Muscle layer of duodenum (tissue), 2 donors: ENCODE data around the gene PRKD1.

Source experiments
- H3K27ac ChIP-seq: one replicate; pipeline ENCODE4 v1.7.0; 2013; ENCODE audit warnings: mild to moderate bottlenecking, low read length
- H3K27me3 ChIP-seq: one replicate; pipeline ENCODE4 v1.7.0; 2013; ENCODE audit warnings: low read depth, mild to moderate bottlenecking, control low read depth, low read length
- H3K36me3 ChIP-seq, 2 donors: one replicate each; pipeline ENCODE4 v1.7.0; 2013; ENCODE audit warnings: low read length in 2 of 2, control low read depth in 1 of 2, mild to moderate bottlenecking in 1 of 2; ENCODE audit not compliant: insufficient read depth in 2 of 2, control insufficient read depth in 1 of 2
- H3K4me1 ChIP-seq, 2 donors: one replicate each; pipeline ENCODE4 v1.7.0; 2013; ENCODE audit warnings: low read length in 2 of 2, mild to moderate bottlenecking in 2 of 2, control low read depth in 1 of 2, moderate library complexity in 1 of 2; ENCODE audit not compliant: insufficient read depth in 2 of 2, control insufficient read depth in 1 of 2
- H3K4me3 ChIP-seq, 2 donors: one replicate each; pipeline ENCODE4 v1.7.0; 2013; ENCODE audit warnings: low read length in 2 of 2, low read depth in 1 of 2, mild to moderate bottlenecking in 1 of 2
- H3K9me3 ChIP-seq, 2 donors: one replicate each; pipeline ENCODE4 v1.7.0; 2013; ENCODE audit warnings: low read length in 2 of 2, control low read depth in 1 of 2, mild to moderate bottlenecking in 1 of 2; ENCODE audit not compliant: control insufficient read depth in 1 of 2
- donor health status: healthy.

PRKD1 gene

DNA sequence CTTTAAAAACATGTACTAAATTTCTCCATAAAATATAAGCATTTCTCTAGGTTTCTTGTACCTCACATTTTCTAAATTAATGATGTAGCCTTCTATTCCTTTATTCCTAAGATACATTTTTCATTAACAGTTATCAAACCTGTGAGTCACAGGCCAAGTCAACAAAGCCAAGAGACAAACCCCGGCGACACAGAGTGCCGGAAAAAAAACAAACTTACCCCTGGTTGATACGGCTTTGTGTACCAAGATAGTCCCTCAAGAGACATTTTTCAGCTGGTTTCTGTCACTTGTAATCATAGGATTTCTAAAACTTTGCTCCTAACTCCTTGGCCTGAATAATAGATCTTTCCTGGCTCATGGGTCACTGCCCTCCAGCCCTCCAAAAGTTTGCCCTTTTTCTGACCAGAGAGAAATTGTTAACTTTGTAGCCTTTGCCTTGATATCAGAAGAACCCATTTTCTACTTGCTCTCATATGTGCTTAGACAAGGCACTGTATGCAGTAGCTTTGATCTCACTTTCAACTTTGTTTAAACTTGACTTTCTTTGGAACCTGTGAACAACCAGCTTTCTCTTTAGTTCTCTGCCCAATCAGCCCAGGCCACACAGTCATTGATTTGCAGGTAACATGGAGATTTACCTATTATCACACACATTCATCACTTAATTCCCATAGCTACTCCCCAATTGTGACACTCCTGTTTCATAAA is 172.2 kb downstream of the PRKD1 start:
- H3K4me3 ChIP-seq: no peak overlapping the region
- H3K27me3 ChIP-seq: no peaks in the 10 kb centered on the region
- no peaks in the 10 kb centered on the region for H3K36me3 ChIP-seq
- H3K27ac ChIP-seq: no peak overlapping the region
- no peaks in the 10 kb centered on the region for H3K9me3 ChIP-seq
- H3K4me1 ChIP-seq: no peaks in the 10 kb centered on the region

DNA sequence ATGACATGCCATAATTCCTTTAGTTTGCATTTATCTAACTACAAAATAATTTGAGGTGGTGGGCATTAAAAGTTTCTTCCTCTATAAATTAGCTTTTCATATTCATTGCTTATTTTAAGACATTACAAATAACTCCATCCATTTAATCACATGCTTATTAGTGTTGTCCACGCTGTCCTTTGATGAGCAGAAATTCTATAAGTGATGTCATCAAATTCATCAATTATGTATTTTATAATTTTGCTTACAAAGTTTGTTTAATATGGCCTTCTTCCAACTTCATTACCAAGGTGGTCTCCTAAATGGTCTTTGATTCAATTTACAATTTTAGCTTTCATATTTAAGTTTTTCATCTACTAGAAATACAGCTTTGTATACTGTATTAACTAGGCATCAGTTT is 173.5 kb downstream of the PRKD1 start:
- no peaks in the 10 kb centered on the region for H3K4me1 ChIP-seq
- H3K4me3 ChIP-seq: no peak overlapping the region
- no peaks in the 10 kb centered on the region for H3K36me3 ChIP-seq
- H3K27me3 ChIP-seq: no peaks in the 10 kb centered on the region
- H3K27ac ChIP-seq: no peak overlapping the region
- H3K9me3 ChIP-seq: no peaks in the 10 kb centered on the region

DNA sequence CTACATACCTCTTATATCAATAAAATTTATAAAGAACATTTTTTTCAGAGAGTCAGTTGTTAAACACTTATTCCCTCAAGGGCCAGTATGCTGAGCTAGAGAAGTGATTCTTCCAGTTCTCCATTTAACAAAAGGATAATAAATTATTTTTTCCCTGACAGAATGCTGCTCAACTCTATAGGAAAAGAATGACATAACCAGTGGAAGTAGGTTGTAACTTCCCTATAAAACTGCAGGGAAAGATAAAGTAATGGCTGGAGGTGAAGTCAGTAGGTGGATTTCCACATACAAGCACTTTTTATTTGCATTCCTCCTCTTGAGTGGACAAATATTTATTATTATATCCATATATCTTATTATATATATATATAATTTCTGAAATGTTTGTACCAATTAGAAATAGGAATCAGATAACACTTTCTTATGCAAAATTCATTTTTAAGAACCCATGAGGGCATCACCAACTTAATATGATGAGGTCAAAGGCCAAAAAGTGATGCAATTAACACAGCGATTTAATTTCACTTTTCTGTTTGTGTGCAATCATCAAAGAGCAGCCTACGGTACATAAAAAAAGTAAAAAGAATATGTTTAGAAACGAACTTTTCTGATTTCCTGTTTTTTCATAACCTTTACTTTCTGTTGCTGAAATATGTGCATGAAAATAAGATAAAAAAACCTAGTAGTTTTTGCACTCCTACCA is 175.3 kb downstream of the PRKD1 start:
- H3K9me3 ChIP-seq: no peaks in the 10 kb centered on the region
- H3K4me3 ChIP-seq: no peak overlapping the region
- H3K4me1 ChIP-seq: no peaks in the 10 kb centered on the region
- no peaks in the 10 kb centered on the region for H3K36me3 ChIP-seq
- H3K27ac ChIP-seq: no peak overlapping the region
- H3K27me3 ChIP-seq: no peaks in the 10 kb centered on the region

DNA sequence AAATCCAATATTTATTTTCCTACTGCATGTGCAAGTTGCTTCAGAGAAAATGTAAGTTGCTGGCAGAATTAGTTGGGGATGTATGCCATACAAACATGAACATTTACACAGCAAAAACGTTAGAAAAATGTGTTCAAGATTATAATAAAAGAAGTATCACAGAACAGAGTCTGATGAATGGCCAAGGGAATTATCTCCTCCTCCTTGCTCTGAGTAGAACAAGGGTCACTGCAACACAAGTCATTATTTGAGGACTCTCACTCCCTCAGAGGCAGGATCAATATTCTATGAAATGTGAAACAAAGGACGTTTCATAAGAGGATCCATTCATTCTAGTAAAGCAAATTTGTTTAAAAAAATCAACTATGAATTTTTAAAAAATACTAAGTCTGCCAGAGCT is 177.8 kb downstream of the PRKD1 start:
- Histone ChIP-seq H3K36me3 (no peaks in the 10 kb centered on the region), H3K27me3 (no peaks in the 10 kb centered on the region), H3K27ac (no peak overlapping the region), H3K4me1 (no peaks in the 10 kb centered on the region), H3K9me3 (no peaks in the 10 kb centered on the region), H3K4me3 (no peak overlapping the region)

DNA sequence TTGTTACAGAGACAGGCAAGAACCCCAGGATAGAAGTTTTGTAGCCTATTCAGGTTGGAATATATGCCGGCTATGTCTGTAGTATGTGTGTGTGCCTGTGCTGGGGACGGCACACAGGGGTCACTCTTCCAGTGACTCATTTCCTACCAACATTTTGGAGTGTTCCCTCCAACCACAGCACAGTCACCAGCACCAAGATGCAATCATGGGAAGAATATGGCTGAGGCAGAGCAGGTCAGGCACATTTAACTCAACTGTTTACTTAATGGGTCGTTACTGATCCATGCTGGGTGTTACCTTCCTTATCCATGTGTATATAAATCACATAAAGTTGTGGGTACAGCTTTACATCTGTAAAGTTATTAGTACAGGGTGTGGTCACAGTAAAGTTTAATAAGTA is 178.3 kb downstream of the PRKD1 start:
- Histone ChIP-seq H3K36me3 (no peaks in the 10 kb centered on the region), H3K4me3 (no peak overlapping the region), H3K9me3 (no peaks in the 10 kb centered on the region), H3K4me1 (no peaks in the 10 kb centered on the region), H3K27ac (no peak overlapping the region), H3K27me3 (no peaks in the 10 kb centered on the region)

DNA sequence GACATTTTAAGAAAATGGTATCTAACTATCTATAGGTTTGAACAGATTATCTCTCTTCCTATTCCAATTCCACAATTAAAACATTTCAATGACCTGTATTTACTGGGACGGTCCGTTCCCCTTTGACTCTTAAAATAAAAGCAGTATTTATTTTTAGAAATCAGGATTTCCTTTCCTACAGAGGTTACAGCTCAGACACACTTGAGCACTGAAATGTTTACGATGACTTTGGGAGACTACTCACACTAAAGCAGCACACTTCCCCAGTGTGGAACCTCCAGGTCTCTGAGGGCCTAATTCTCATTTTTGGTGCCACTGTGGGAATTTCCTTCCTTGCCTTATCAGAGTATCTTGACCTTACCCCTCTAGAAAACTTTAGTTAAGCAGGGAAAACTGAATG is 181.8 kb downstream of the PRKD1 start:
- Histone ChIP-seq H3K4me1 (peaks cover 0 to 4% of the 10 kb centered on the region in 2 donors), H3K27ac (no peak overlapping the region), H3K36me3 (no peaks in the 10 kb centered on the region), H3K4me3 (no peak overlapping the region), H3K27me3 (no peaks in the 10 kb centered on the region), H3K9me3 (no peaks in the 10 kb centered on the region)

DNA sequence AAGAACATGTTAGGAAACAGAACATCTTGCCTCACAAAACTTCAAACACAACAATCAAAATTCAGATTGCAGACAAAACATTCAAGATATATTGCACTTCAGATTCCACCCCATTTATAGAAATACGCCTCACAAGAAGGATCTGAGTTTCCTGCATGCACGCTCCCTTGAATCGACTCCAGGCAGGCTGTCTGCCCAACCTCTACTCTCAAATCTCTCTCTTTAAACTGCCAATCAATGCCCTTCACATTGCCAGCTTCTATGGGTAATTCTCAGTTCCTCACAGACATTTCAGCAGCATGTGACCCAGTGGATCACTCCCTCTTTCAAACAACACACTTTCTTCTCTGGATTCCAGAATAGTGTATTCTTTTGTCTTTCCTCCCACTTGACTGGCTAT is 184.1 kb downstream of the PRKD1 start:
- Histone ChIP-seq H3K4me3 (no peak overlapping the region), H3K9me3 (no peaks in the 10 kb centered on the region), H3K36me3 (no peaks in the 10 kb centered on the region), H3K27me3 (no peaks in the 10 kb centered on the region), H3K4me1 (peaks cover 4% of the 10 kb centered on the region in 2 donors), H3K27ac (no peak overlapping the region)

DNA sequence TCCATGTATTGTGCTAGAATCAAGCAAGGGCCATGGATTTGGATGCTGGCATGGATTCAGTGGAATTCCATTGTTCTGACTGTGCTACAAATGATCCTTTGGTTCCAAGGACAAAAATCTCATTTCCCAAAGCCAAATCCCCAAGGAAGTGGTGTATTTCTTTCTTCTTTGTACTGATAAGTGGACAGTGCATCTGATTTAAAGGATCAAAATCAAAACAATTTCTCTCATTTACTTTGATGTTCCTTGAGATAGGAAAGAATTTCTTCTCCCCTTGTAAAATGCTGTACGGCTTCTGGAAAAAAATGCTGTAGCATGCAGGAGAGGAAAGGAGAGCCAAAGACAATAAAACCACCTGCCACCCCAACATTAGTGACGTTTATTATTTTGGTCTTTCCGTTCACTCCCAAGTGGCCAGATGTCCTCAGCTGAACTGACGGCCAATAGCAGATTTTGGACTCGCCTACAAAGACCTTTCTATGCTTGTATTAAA is 185.7 kb downstream of the PRKD1 start:
- Histone ChIP-seq H3K4me3 (no peak overlapping the region), H3K36me3 (no peaks in the 10 kb centered on the region), H3K27ac (no peak overlapping the region), H3K27me3 (no peaks in the 10 kb centered on the region), H3K9me3 (no peaks in the 10 kb centered on the region), H3K4me1 (peaks cover 4% of the 10 kb centered on the region in 2 donors)

DNA sequence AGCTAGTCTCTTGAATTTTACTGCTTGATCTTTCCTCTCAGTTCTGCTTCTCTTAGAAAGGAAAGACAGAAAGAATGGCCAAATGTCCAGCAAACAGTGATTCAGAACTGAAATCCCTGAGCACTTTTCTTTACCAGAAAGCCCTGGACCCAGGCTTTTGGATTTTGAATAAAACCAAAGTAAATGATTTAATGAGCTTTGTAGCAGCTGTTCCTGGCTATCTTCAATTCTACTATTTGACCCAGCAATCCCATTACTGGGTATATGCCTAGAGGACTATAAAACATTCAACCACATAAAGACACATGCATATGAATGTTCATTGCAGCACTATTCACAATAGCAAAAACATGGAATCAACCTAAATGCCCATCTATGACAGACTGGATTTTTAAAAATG is 187.2 kb downstream of the PRKD1 start:
- Histone ChIP-seq H3K4me3 (no peak overlapping the region), H3K27ac (no peak overlapping the region), H3K27me3 (no peaks in the 10 kb centered on the region), H3K36me3 (no peaks in the 10 kb centered on the region), H3K9me3 (no peaks in the 10 kb centered on the region), H3K4me1 (peaks cover 4% of the 10 kb centered on the region in 2 donors)

DNA sequence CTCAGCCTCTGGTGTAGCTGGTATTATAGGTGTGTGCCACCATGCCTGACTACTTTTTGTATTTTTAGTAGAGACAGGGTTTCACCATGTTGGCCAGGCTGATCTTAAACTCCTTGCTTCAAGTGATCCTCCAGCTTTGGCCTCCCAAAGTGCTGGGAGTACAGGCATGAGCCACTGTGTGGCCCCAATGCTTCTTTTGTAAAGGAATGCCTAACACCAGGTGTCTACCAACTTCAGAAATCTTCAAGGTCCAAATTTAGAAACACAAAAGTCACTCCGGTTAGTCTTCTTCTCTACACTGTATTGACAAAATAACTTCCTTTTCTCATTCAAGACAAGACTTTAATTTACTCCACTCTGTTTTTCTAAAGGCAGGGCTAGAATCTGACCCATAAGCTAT is 188.7 kb downstream of the PRKD1 start:
- Histone ChIP-seq H3K27me3 (no peaks in the 10 kb centered on the region), H3K36me3 (no peaks in the 10 kb centered on the region), H3K27ac (no peak overlapping the region)

DNA sequence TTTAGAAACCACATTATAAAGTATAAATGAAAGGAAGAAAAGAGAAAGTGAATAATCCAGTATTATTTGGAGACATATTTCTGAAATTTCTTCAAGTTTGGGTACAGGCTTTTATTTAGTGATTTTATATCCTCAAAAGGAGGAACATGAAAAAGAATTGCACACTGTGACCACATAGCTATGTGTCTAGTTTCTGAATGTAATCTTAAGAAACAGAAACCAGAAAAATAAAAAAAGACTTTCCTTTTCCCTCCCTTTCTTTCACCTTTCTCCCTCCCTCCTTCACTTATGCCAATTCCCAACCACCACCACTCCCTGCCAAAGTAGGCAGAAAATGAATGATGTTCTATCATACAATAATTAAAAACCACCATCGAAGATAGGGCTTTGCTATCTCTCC is 189.6 kb downstream of the PRKD1 start:
- no peaks in the 10 kb centered on the region for H3K36me3 ChIP-seq
- no peak overlapping the region for H3K4me3 ChIP-seq
- no peaks in the 10 kb centered on the region for H3K9me3 ChIP-seq
- H3K4me1 ChIP-seq: peaks cover 4% of the 10 kb centered on the region in 2 donors
- H3K27ac ChIP-seq: no peak overlapping the region
- H3K27me3 ChIP-seq: no peaks in the 10 kb centered on the region

More for the DNA sequence above, 188.7 kb downstream of the PRKD1 start:
- Histone ChIP-seq H3K4me1 (peaks cover 4% of the 10 kb centered on the region in 2 donors), H3K4me3 (no peak overlapping the region), H3K9me3 (no peaks in the 10 kb centered on the region)
